Activated naive CD8-positive, alpha-beta T cell treated with anti-CD3 and anti-CD28 coated beads, Interleukin-2, amount 50 U/mL, for 16 hours (primary cell): ENCODE results near the gene TNFAIP1.
A peak's percentile ranks its signal among the peaks of the same experiment; 100 is the strongest.

Source experiments
- DNase-seq: peaks from one replicate; pipeline ENCODE4 v3.0.0-alpha.2; 2020; ENCODE audit warnings: low read depth, low spot score

The TNFAIP1 gene

GRCh38 chr17:28345419-28346198, 10.0 kb downstream of the TNFAIP1 start:
- no peak for DNase-seq

- no peak for DNase-seq
Observed at GRCh38 chr17:28346199-28346580, 10.6 kb downstream of the TNFAIP1 start.

- DNase-seq = no peak
Observed at GRCh38 chr17:28346746-28347246, 11.2 kb downstream of the TNFAIP1 start.

- no peak for DNase-seq
Observed at GRCh38 chr17:28347261-28347891, 11.8 kb downstream of the TNFAIP1 start.

DNA sequence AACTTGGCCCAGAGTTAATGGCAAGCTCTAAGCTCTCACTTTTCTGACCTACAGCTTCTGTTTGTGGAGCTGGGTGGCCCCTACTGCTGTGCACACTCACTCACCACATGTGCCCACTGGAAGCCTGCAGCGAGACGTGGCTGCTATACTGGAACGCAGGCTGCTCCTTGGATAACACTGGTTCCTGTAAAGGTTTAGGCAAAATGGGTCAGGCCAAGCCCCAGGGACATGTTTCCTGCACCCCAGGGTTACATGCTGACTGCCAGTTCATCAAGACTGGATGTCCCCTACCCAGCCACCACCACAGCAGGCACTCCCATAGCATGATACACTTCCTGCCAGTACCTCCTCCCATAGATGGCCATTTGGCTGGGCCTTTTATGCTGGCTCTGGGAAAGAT, 13.4 kb downstream of the TNFAIP1 start:
- DNase-seq = no peak

- DNase-seq = no peak
Observed at GRCh38 chr17:28350271-28350670, 14.7 kb downstream of the TNFAIP1 start.

- peak; percentile 94 for DNase-seq
Observed at GRCh38 chr17:28357061-28357900, 21.7 kb downstream of the TNFAIP1 start, which contains the start of gene POLDIP2. Gene POLDIP2 (minus strand): TSS chr17:28357527. CDS start chr17:28357448, 79 bp downstream.

DNA sequence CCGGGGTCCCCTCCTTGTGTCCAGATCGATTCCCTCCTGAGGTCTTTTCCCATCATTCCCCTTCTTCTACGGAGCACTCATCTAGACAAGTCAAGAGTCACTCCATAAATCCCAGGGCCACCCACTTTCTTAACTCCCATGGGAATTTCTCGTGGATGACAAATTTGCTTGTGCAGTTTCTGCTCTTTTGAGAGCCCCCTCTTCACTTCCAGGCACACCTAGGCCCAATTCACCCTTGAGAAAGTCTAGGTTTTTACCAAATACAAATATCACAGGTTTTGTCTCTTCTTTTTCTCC, 22.3 kb downstream of the TNFAIP1 start:
- no peak for DNase-seq

- DNase-seq = no peak
Observed at GRCh38 chr17:28363186-28363585, 27.6 kb downstream of the TNFAIP1 start.

GRCh38 chr17:28363776-28364650, 28.5 kb downstream of the TNFAIP1 start:
- DNase-seq = no peak

GRCh38 chr17:28364665-28365363, 29.3 kb downstream of the TNFAIP1 start, which contains the start of gene SEBOX:
Gene SEBOX (minus strand): TSS chr17:28365199. CDS start chr17:28365151, 48 bp downstream.
- DNase-seq = no peak

- no peak for DNase-seq
Observed at GRCh38 chr17:28365487-28365886, 29.9 kb downstream of the TNFAIP1 start.

DNA sequence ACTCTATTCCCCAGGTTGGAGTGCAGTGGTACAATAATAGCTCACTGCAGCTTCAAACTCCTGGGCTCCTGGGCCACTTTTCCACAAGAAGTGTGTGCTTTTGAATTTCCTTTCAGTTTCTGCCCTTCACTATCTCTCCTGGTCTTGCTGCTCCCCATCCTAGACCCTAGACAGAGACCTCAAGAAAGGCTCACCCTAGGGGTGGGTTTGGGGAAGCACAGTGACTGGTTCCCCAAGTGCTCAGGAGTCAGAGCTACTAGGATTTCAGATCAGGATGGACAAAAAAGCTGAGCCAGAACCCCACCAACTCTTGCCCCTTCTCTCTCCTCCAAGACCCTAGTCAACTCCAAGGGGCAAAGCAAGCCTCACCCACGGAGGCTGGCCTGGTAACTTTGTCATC, 31.0 kb downstream of the TNFAIP1 start:
- DNase-seq = no peak

GRCh38 chr17:28367641-28368305, 32.2 kb downstream of the TNFAIP1 start:
- no peak for DNase-seq

- DNase-seq = no peak
Observed at GRCh38 chr17:28368306-28368831, 32.8 kb downstream of the TNFAIP1 start.

DNA sequence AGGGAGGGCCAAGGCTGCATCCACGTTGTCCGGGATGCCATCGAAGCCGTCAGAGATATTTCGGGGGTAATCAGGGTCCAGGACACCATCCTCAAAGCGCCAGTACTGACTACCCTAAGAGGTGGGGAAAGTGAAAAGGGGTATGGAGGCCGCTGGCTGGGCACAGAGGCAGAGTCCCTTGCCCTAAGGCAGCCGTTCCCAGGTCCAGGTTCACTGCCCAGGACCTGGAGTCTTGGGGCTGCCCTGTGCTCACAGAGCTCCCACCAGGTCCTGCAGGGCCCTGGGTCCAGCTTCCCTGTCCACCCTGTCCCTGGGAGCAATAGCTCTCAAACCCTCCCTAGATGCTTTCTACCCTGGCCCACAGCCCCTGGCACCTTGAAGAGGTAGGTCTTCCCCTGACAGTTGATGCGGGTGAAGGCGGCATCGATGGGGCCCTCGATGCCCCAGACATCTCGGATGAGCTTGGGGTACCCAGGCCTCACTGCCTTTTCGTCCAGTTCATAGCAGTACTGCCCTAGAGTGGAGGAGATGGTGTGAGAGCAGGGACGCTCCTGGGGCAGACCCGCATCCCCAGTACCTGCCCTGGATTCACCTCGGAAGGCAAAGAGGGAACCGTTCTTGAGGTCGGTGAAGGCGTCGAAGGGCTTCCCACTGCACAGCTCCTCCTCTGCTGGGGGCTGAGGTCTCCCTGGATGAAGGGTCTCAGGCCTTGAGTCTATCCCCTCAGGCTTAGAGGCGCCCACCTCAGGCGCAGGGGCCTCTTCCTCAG, 33.5 kb downstream of the TNFAIP1 start:
- no peak for DNase-seq

- no peak for DNase-seq
Observed at GRCh38 chr17:28369684-28370034, 34.1 kb downstream of the TNFAIP1 start.

DNA sequence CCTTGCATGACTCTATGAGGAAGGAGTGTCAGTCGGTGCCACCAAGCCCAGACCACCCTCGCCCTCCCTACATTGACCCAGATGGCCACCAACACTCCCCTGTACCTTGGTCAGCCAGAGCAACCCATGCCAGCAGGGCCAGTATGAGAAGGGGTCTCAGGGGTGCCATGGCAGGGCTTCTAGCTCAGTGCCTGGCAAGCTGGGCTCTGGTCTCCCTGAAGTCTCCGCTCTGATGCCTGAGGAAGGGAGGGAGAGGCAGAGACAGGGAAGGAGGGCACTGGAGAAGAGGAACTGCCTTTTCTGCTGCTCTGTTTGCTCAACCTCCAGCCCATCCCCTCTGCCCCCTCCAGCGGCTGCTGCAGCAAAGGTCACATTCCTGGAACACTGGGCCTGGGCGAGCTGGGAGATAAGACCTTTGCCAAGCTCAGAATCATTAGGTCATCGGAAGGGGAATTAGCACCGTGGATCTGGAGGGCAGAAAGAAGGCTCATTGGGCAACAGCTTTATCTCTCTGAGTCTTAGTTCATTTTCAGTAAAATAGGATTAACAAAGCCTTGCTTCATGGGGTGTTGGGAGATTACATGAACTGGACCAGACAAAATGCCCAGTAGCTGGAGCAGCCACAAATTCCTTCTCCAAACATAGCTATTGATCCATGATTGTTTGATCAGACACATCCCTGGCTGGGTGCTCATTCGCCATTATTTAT, 34.6 kb downstream of the TNFAIP1 start, which contains the start of gene VTN:
Gene VTN (minus strand): TSS at position 273 of the 709 bp plus-strand sequence. CDS start 104 bp downstream, at position 169.
- no peak for DNase-seq
